Neural cell (in vitro differentiated cells): ENCODE measurements around the gene GNRHR. TPM values are rescaled to one million over a fixed set of nuclear protein-coding genes. Genes with fewer than 3 reads are reported as not detected.

ENCODE experiments used
- H2AFZ ChIP-seq: fragments of 200-600, 300-800 bp; sonication (generic), shearing (Covaris generic); 2 replicates; pipeline ENCODE4 v1.6.0; 2014; ENCODE audit warnings: low read depth, mild to moderate bottlenecking, antibody characterized with exemption, low read length, moderate library complexity
- H3F3A ChIP-seq: fragments of 200-600 bp; shearing (Covaris generic); 2 replicates; pipeline ENCODE4 v1.6.1; 2016; ENCODE audit warnings: mild to moderate bottlenecking, moderate library complexity, mixed read lengths, antibody characterized with exemption, low read length; ENCODE audit not compliant: insufficient read depth, poor library complexity, severe bottlenecking
- H3K27ac ChIP-seq: fragments of 200-600, 300-800 bp; sonication (generic), shearing (Covaris generic); 2 replicates; pipeline ENCODE4 v1.5.1; 2014; ENCODE audit warnings: mild to moderate bottlenecking, low read length, moderate library complexity
- H3K27me3 ChIP-seq: fragments of 300-800, 200-600 bp; sonication (generic), shearing (Covaris generic); 2 replicates; pipeline ENCODE4 v1.6.0; 2014; ENCODE audit warnings: mild to moderate bottlenecking, low read depth, low read length, moderate library complexity; ENCODE audit not compliant: insufficient read depth
- H3K36me3 ChIP-seq: fragments of 300-800, 200-600 bp; sonication (generic), shearing (Covaris generic); 2 replicates; pipeline ENCODE4 v1.5.1; 2014; ENCODE audit warnings: mild to moderate bottlenecking, antibody characterized with exemption, low read length, moderate library complexity; ENCODE audit not compliant: insufficient read depth
- H3K4me2 ChIP-seq: fragments of 300-800, 200-600 bp; sonication (generic), shearing (Covaris generic); 2 replicates; pipeline ENCODE4 v1.6.0; 2014; ENCODE audit warnings: mild to moderate bottlenecking, low read length
- H3K4me3 ChIP-seq: fragments of 300-800, 200-600 bp; sonication (generic), shearing (Covaris generic); 2 replicates; pipeline ENCODE4 v1.5.1; 2014; ENCODE audit warnings: mild to moderate bottlenecking, low read length, moderate library complexity
- H3K79me2 ChIP-seq: fragments of 200-600 bp; shearing (Covaris generic); replicated peaks from 2 replicates; pipeline ENCODE4 v1.6.0; 2014; ENCODE audit warnings: mild to moderate bottlenecking, low read length, moderate library complexity; ENCODE audit not compliant: insufficient read depth
- H3K9ac ChIP-seq: fragments of 300-800, 200-600 bp; sonication (generic), shearing (Covaris generic); 2 replicates; pipeline ENCODE4 v1.6.1; 2016; ENCODE audit warnings: mild to moderate bottlenecking, low read length, mixed read lengths
- H3K9me2 ChIP-seq: fragments of 200-600 bp; shearing (Covaris generic); 2 replicates; pipeline ENCODE4 v1.6.1; 2016; ENCODE audit warnings: mild to moderate bottlenecking, low read length, mixed read lengths; ENCODE audit not compliant: insufficient read depth
- H3K9me3 ChIP-seq: fragments of 200-600, 300-800 bp; sonication (generic), shearing (Covaris generic); 2 replicates; pipeline ENCODE4 v1.6.1; 2016; ENCODE audit warnings: mild to moderate bottlenecking, mixed run types, low read length, moderate library complexity, mixed read lengths
- H4K20me1 ChIP-seq: fragments of 200-600 bp; shearing (Covaris generic); 2 replicates; pipeline ENCODE4 v1.6.1; 2016; ENCODE audit warnings: mild to moderate bottlenecking, mixed run types; ENCODE audit not compliant: insufficient read depth
- CTCF ChIP-seq: fragments of 450-650 bp; IDR thresholded peaks from 2 replicates; pipeline ENCODE4 v1.5.1; 2014; ENCODE audit warnings: antibody characterized with exemption, mild to moderate bottlenecking, moderate library complexity; ENCODE audit not compliant: poor library complexity, severe bottlenecking
- EP300 ChIP-seq: fragments of 450-650 bp; conservative IDR thresholded peaks from 2 replicates; pipeline ENCODE4 v1.6.1; 2014; ENCODE audit warnings: antibody characterized with exemption, mild to moderate bottlenecking, moderate library complexity; ENCODE audit not compliant: poor library complexity, severe bottlenecking
- EZH2 ChIP-seq: fragments of 200-600, 300-800 bp; shearing (Covaris generic), sonication (generic); IDR thresholded peaks from 2 replicates; pipeline ENCODE4 v1.6.1; 2014; ENCODE audit warnings: antibody characterized with exemption, low read length, borderline replicate concordance, mild to moderate bottlenecking; ENCODE audit not compliant: insufficient read depth, poor library complexity, severe bottlenecking
- MXI1 ChIP-seq: fragments of 450-650 bp; conservative IDR thresholded peaks from 2 replicates; pipeline ENCODE4 v1.6.1; 2014; ENCODE audit warnings: antibody characterized with exemption, mild to moderate bottlenecking; ENCODE audit not compliant: poor library complexity, severe bottlenecking
- POLR2AphosphoS5 ChIP-seq: IDR thresholded peaks from 2 replicates; pipeline ENCODE4 v1.6.1; 2012
- RAD21 ChIP-seq: fragments of 450-650 bp; conservative IDR thresholded peaks from 2 replicates; pipeline ENCODE4 v1.6.1; 2014; ENCODE audit warnings: antibody characterized with exemption, mild to moderate bottlenecking, moderate library complexity
- REST ChIP-seq: IDR thresholded peaks from 2 replicates; pipeline ENCODE4 v1.6.1; 2012; ENCODE audit warnings: borderline replicate concordance
- SMC3 ChIP-seq: fragments of 450-650 bp; conservative IDR thresholded peaks from 2 replicates; pipeline ENCODE4 v1.6.1; 2014; ENCODE audit warnings: antibody characterized with exemption, mild to moderate bottlenecking, moderate library complexity; ENCODE audit not compliant: poor library complexity
- TAF1 ChIP-seq: IDR thresholded peaks from 2 replicates; pipeline ENCODE4 v1.6.1; 2012; ENCODE audit warnings: low read depth
- polyA plus RNA-seq: library from polyadenylated mRNA; depleted of rRNA; stranded (reverse); fragments of >200 nt; gene quantifications from 2 replicates; pipeline ENCODE4 v1.2.3, GENCODE V29; 2014

The GNRHR gene
- polyA plus RNA-seq, 1 donor from 2014 or later = not detected

- no peaks in the 10 kb centered on the region for H3K9me2 ChIP-seq
- no peaks in the 10 kb centered on the region for H3F3A ChIP-seq
- no peak overlapping the region for H3K9ac ChIP-seq
- TF ChIP-seq EZH2 (no peak), SMC3 (no peak), POLR2AphosphoS5 (no peak), EP300 (no peak), RAD21 (no peak), MXI1 (no peak), CTCF (no peak), REST (no peak), TAF1 (no peak)
- no peak overlapping the region for H2AFZ ChIP-seq
- H3K27me3 ChIP-seq = no peaks in the 10 kb centered on the region
- no peaks in the 10 kb centered on the region for H4K20me1 ChIP-seq
- no peak overlapping the region for H3K4me3 ChIP-seq
- H3K79me2 ChIP-seq = no peaks in the 10 kb centered on the region
- no peak overlapping the region for H3K27ac ChIP-seq
- no peak overlapping the region for H3K4me2 ChIP-seq
- no peaks in the 10 kb centered on the region for H3K36me3 ChIP-seq
- no peaks in the 10 kb centered on the region for H3K9me3 ChIP-seq
Measured at GRCh38 chr4:67718848-67719247, 35.3 kb downstream of the GNRHR start.

DNA sequence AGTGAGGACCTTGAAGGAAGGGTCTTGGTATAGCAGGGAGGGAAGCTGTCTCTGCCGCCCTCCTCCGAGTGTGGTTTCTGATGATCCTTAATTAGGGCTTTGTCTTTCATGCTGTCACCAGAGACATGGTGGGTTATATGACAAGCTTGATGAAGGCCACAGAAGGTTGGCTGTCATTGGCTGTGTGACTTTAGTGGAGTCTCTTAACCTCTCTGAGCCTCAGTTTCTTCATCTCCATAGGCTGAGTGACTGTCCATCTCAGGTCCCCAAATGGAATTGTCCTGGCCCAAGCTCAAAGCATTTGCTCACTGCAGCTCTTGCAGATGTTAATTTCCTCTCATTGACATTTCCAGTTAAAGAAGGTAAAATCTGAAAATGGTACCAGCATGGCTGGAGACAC lies 36.6 kb downstream of the GNRHR start:
- H3K27ac ChIP-seq = no peak overlapping the region
- H3K36me3 ChIP-seq = no peaks in the 10 kb centered on the region

GRCh38 chr4:67714955-67715354 lies 39.2 kb downstream of the GNRHR start:
- H3K79me2 ChIP-seq = peaks cover 6% of the 10 kb centered on the region
- no peaks in the 10 kb centered on the region for H3K36me3 ChIP-seq
- H4K20me1 ChIP-seq = no peaks in the 10 kb centered on the region
- no peaks in the 10 kb centered on the region for H3K9me3 ChIP-seq
- H3F3A ChIP-seq = no peaks in the 10 kb centered on the region
- H3K9ac ChIP-seq = no peak overlapping the region
- no peak overlapping the region for H3K4me3 ChIP-seq
- TF ChIP-seq SMC3 = no peak
- no peak for TF ChIP-seq EP300
- TF ChIP-seq POLR2AphosphoS5 = no peak
- TF ChIP-seq TAF1 = no peak
- TF ChIP-seq REST = no peak
- no peak for TF ChIP-seq EZH2
- no peak for TF ChIP-seq MXI1
- TF ChIP-seq RAD21 = no peak
- no peak for TF ChIP-seq CTCF
- H2AFZ ChIP-seq = no peak overlapping the region
- H3K9me2 ChIP-seq = no peaks in the 10 kb centered on the region
- no peak overlapping the region for H3K4me2 ChIP-seq
- H3K27ac ChIP-seq = no peak overlapping the region
- H3K27me3 ChIP-seq = no peaks in the 10 kb centered on the region

More for the DNA sequence above, 36.6 kb downstream of the GNRHR start:
- Histone ChIP-seq H3K27me3 (no peaks in the 10 kb centered on the region), H3K79me2 (no peaks in the 10 kb centered on the region), H3K9ac (no peak overlapping the region), H2AFZ (no peak overlapping the region), H3K9me3 (no peaks in the 10 kb centered on the region), H3K4me3 (no peak overlapping the region), H3F3A (no peaks in the 10 kb centered on the region), H4K20me1 (no peaks in the 10 kb centered on the region), H3K9me2 (no peaks in the 10 kb centered on the region), H3K4me2 (no peak overlapping the region)
- TF ChIP-seq SMC3 = no peak
- TF ChIP-seq RAD21 = no peak
